ENCODE data around the gene COL18A1. TPM values are rescaled to one million over a fixed set of nuclear protein-coding genes. Genes with fewer than 3 reads are reported as not detected.
A peak's percentile ranks its signal among the peaks of the same experiment; 100 is the strongest.

COL18A1 gene
- total and polyA plus RNA-seq, 7 experiments from 2014 or later: 7.0 to 89.8 (median 15.4) TPM

GRCh38 chr21:45415188-45415942 lies 10.4 kb downstream of the COL18A1 start:
- Mint-ChIP-seq H3K9me3 (no peaks in the 10 kb centered on the region), H3K4me1 (no peaks in the 10 kb centered on the region), H3K27me3 (peaks cover 0 to 9% (median 0%) of the 10 kb centered on the region in 5 donors), H3K27ac (no peak overlapping the region), H3K4me3 (no peak overlapping the region), H3K36me3 (no peaks in the 10 kb centered on the region)
- DNase-seq: no peak
- no peak overlapping the region for H3K27ac ChIP-seq (ENCODE audit: low read depth, low read length)
- H3K9me3 ChIP-seq (ENCODE audit: control insufficient read depth in 2 of 3, low read length in 3 of 3): no peaks in the 10 kb centered on the region
- H3K27me3 ChIP-seq (ENCODE audit: control insufficient read depth in 2 of 2, insufficient read depth in 2 of 2, low read length in 2 of 2): no peaks in the 10 kb centered on the region
- no peak overlapping the region for H3K4me3 ChIP-seq (ENCODE audit: low read length)
- no peak for ATAC-seq
- intact Hi-C loops (cut with micrococcal nuclease): no loop called here
- no peaks in the 10 kb centered on the region for H3K4me1 ChIP-seq (ENCODE audit: control insufficient read depth in 2 of 2, insufficient read depth in 2 of 2, low read length in 2 of 2)
- CTCF ChIA-PET: no interaction called here
- no peaks in the 10 kb centered on the region for H3K36me3 ChIP-seq (ENCODE audit: control insufficient read depth in 2 of 3, insufficient read depth in 3 of 3, low read length in 3 of 3)
- POLR2A ChIA-PET: no interaction called here

GRCh38 chr21:45415943-45416611 lies 11.1 kb downstream of the COL18A1 start:
- no peak for ATAC-seq
- intact Hi-C loops (cut with micrococcal nuclease): no loop called here
- H3K27me3 Mint-ChIP-seq: peaks cover 0 to 4% (median 0%) of the 10 kb centered on the region in 5 donors

GRCh38 chr21:45416620-45417019 lies 11.7 kb downstream of the COL18A1 start:
- no peak overlapping the region for H3K4me3 ChIP-seq (ENCODE audit: low read length)
- ATAC-seq (no peak), DNase-seq (no peak)
- no peaks in the 10 kb centered on the region for H3K9me3 Mint-ChIP-seq
- no peaks in the 10 kb centered on the region for H3K36me3 ChIP-seq (ENCODE audit: control insufficient read depth in 2 of 3, insufficient read depth in 3 of 3, low read length in 3 of 3)
- H3K27me3 ChIP-seq (ENCODE audit: control insufficient read depth in 2 of 2, insufficient read depth in 2 of 2, low read length in 2 of 2): no peaks in the 10 kb centered on the region
- peaks cover 0 to 4% (median 0%) of the 10 kb centered on the region in 5 donors for H3K27me3 Mint-ChIP-seq
- H3K27ac ChIP-seq (ENCODE audit: low read depth, low read length): no peak overlapping the region
- ChIA-PET POLR2A (no interaction called here), CTCF (interaction anchor here (0.9 kb wide), 1 partner anchor 401 kb away, joined by 3 read pairs; no protein-coding TSS in a partner anchor)
- intact Hi-C loops (cut with micrococcal nuclease): no loop called here
- no peak overlapping the region for H3K4me3 Mint-ChIP-seq
- H3K4me1 Mint-ChIP-seq: peaks cover 0 to 2% (median 0%) of the 10 kb centered on the region in 7 donors
- H3K4me1 ChIP-seq (ENCODE audit: control insufficient read depth in 2 of 2, insufficient read depth in 2 of 2, low read length in 2 of 2): no peaks in the 10 kb centered on the region
- H3K36me3 Mint-ChIP-seq: no peaks in the 10 kb centered on the region
- peak overlapping the region in 2 of 9 donors; percentile 28 to 42 for H3K27ac Mint-ChIP-seq
- H3K9me3 ChIP-seq (ENCODE audit: control insufficient read depth in 2 of 3, low read length in 3 of 3): no peaks in the 10 kb centered on the region

More at GRCh38 chr21:45415943-45416611, 11.1 kb downstream of the COL18A1 start:
- H3K4me1 Mint-ChIP-seq: peaks cover 0 to under 1% (median 0%) of the 10 kb centered on the region in 7 donors
- Histone ChIP-seq H3K4me1 (ENCODE audit: control insufficient read depth in 2 of 2, insufficient read depth in 2 of 2, low read length in 2 of 2) (no peaks in the 10 kb centered on the region), H3K4me3 (ENCODE audit: low read length) (no peak overlapping the region), H3K27ac (ENCODE audit: low read depth, low read length) (no peak overlapping the region), H3K9me3 (ENCODE audit: control insufficient read depth in 2 of 3, low read length in 3 of 3) (no peaks in the 10 kb centered on the region), H3K27me3 (ENCODE audit: control insufficient read depth in 2 of 2, insufficient read depth in 2 of 2, low read length in 2 of 2) (no peaks in the 10 kb centered on the region), H3K36me3 (ENCODE audit: control insufficient read depth in 2 of 3, insufficient read depth in 3 of 3, low read length in 3 of 3) (no peaks in the 10 kb centered on the region)
- H3K4me3 Mint-ChIP-seq: no peak overlapping the region
- DNase-seq: no peak
- H3K27ac Mint-ChIP-seq: no peak overlapping the region
- H3K9me3 Mint-ChIP-seq: no peaks in the 10 kb centered on the region
- CTCF ChIA-PET: interaction anchor here (0.9 kb wide), 1 partner anchor 402 kb away, joined by 3 read pairs; no protein-coding TSS in a partner anchor
- no peaks in the 10 kb centered on the region for H3K36me3 Mint-ChIP-seq
- POLR2A ChIA-PET: no interaction called here

GRCh38 chr21:45417256-45417950 lies 12.4 kb downstream of the COL18A1 start:
- Mint-ChIP-seq H3K27ac (no peak overlapping the region), H3K36me3 (no peaks in the 10 kb centered on the region), H3K4me1 (peaks cover 0 to 2% (median 0%) of the 10 kb centered on the region in 7 donors), H3K9me3 (no peaks in the 10 kb centered on the region), H3K4me3 (no peak overlapping the region), H3K27me3 (peaks cover 0 to 4% (median 0%) of the 10 kb centered on the region in 5 donors)
- DNase-seq: no peak
- no peaks in the 10 kb centered on the region for H3K9me3 ChIP-seq (ENCODE audit: control insufficient read depth in 2 of 3, low read length in 3 of 3)
- no peak overlapping the region for H3K27ac ChIP-seq (ENCODE audit: low read depth, low read length)
- POLR2A ChIA-PET: no interaction called here
- no peak overlapping the region for H3K4me3 ChIP-seq (ENCODE audit: low read length)
- intact Hi-C loops (cut with micrococcal nuclease): no loop called here
- ATAC-seq: no peak
- H3K4me1 ChIP-seq (ENCODE audit: control insufficient read depth in 2 of 2, insufficient read depth in 2 of 2, low read length in 2 of 2): no peaks in the 10 kb centered on the region
- no peaks in the 10 kb centered on the region for H3K36me3 ChIP-seq (ENCODE audit: control insufficient read depth in 2 of 3, insufficient read depth in 3 of 3, low read length in 3 of 3)
- H3K27me3 ChIP-seq (ENCODE audit: control insufficient read depth in 2 of 2, insufficient read depth in 2 of 2, low read length in 2 of 2): no peaks in the 10 kb centered on the region
- CTCF ChIA-PET: no interaction called here

- Histone ChIP-seq H3K4me3 (ENCODE audit: low read length) (no peak overlapping the region), H3K4me1 (ENCODE audit: control insufficient read depth in 2 of 2, insufficient read depth in 2 of 2, low read length in 2 of 2) (no peaks in the 10 kb centered on the region), H3K9me3 (ENCODE audit: control insufficient read depth in 2 of 3, low read length in 3 of 3) (no peaks in the 10 kb centered on the region), H3K27ac (ENCODE audit: low read depth, low read length) (no peak overlapping the region), H3K36me3 (ENCODE audit: control insufficient read depth in 2 of 3, insufficient read depth in 3 of 3, low read length in 3 of 3) (no peaks in the 10 kb centered on the region), H3K27me3 (ENCODE audit: control insufficient read depth in 2 of 2, insufficient read depth in 2 of 2, low read length in 2 of 2) (no peaks in the 10 kb centered on the region)
- CTCF ChIA-PET: no interaction called here
- DNase-seq (no peak), ATAC-seq (no peak)
- Mint-ChIP-seq H3K36me3 (no peaks in the 10 kb centered on the region), H3K27me3 (peaks cover 0 to 4% (median 0%) of the 10 kb centered on the region in 5 donors), H3K27ac (no peak overlapping the region), H3K4me1 (peaks cover 0 to 2% (median 0%) of the 10 kb centered on the region in 7 donors), H3K4me3 (no peak overlapping the region), H3K9me3 (no peaks in the 10 kb centered on the region)
- intact Hi-C loops (cut with micrococcal nuclease): no loop called here
- POLR2A ChIA-PET: no interaction called here
Observed at GRCh38 chr21:45417951-45418300, 13.0 kb downstream of the COL18A1 start.

- no peak for ATAC-seq
- Mint-ChIP-seq H3K27me3 (peaks cover 0 to 4% (median 0%) of the 10 kb centered on the region in 5 donors), H3K36me3 (no peaks in the 10 kb centered on the region), H3K4me3 (no peak overlapping the region), H3K27ac (no peak overlapping the region), H3K9me3 (no peaks in the 10 kb centered on the region), H3K4me1 (peaks cover 0 to 2% (median 0%) of the 10 kb centered on the region in 7 donors)
- H3K4me3 ChIP-seq (ENCODE audit: low read length): no peak overlapping the region
- no peaks in the 10 kb centered on the region for H3K36me3 ChIP-seq (ENCODE audit: control insufficient read depth in 2 of 3, insufficient read depth in 3 of 3, low read length in 3 of 3)
- intact Hi-C loops (cut with micrococcal nuclease): no loop called here
- H3K9me3 ChIP-seq (ENCODE audit: control insufficient read depth in 2 of 3, low read length in 3 of 3): no peaks in the 10 kb centered on the region
- H3K27ac ChIP-seq (ENCODE audit: low read depth, low read length): no peak overlapping the region
- no peaks in the 10 kb centered on the region for H3K27me3 ChIP-seq (ENCODE audit: control insufficient read depth in 2 of 2, insufficient read depth in 2 of 2, low read length in 2 of 2)
- no peak for DNase-seq
- no peaks in the 10 kb centered on the region for H3K4me1 ChIP-seq (ENCODE audit: control insufficient read depth in 2 of 2, insufficient read depth in 2 of 2, low read length in 2 of 2)
- POLR2A ChIA-PET: no interaction called here
- CTCF ChIA-PET: no interaction called here
Observed at GRCh38 chr21:45418301-45419071, 13.5 kb downstream of the COL18A1 start.
